HG02885 (cell line): ENCODE measurements around the gene CDC6.
"Not testable (repeated sequence)": the region's sequence is repeated elsewhere in the genome, so short reads cannot be mapped to it uniquely, and the experiment has no call there.

ENCODE experiments used
- ATAC-seq: cut with Tn5 transposase; IDR thresholded peaks from one replicate; pipeline ENCODE4 v1.9.1; 2021; ENCODE audit warnings: mild to moderate bottlenecking; ENCODE audit not compliant: unreplicated experiment, poor library complexity

Gene CDC6

DNA sequence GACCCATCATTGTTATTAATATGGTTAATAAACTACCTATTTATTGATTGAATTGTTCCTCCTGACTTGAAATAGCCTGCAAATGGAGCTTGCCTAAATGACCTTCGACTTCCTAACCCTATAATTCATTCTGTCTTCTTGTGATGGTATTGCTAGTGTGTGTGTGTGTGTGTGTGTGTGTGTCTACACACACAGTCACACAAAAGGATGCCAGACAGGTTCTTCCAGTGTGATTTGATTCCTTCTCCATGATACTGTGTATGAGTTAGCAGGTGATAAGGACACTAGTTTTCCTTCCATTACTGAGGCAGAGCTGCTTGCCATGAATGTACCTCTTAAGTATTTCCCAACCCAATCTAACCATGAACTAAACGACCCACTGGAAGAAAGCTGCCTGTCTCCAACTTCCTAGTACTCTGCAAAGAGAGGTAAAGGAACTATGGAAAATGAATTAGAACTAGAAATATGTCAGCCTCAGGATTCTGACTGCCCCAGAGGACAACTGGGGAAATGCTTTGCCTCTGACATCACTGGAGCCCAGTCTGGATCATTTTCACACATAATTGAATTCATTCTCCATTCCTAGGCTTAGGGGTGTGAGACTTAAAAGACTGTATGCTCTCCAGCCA is 3.5 kb upstream of the CDC6 start:
- ATAC-seq, result no peak

DNA sequence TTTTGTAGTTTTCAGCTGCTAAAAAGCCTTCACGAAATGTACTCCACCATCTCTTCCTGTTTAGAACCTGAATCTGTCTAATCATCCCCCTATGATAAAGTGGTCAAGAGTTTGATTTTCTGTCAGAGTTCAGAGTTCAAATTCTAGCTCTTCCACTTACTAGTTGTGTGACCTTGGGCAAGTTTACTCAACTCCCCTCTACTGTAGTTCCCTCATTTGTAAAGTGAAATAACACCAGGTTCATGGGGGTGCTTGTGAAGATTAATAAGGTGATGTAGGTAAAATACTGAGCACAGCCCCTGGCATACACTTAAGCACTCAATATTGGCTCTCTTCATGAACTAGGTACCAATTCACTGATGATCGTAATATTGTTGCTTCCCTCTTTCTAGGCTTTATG is 1.2 kb upstream of the CDC6 start:
- no peak for ATAC-seq

- ATAC-seq, result no peak
Observed at GRCh38 chr17:40287159-40287493, 553 bp upstream of the CDC6 start.

- no peak for ATAC-seq
Observed at GRCh38 chr17:40290629-40291280, 3.1 kb downstream of the CDC6 start.

- no peak for ATAC-seq
Observed at GRCh38 chr17:40291281-40291664, 3.6 kb downstream of the CDC6 start.

- no peak for ATAC-seq
Observed at GRCh38 chr17:40293363-40293762, 5.7 kb downstream of the CDC6 start.

GRCh38 chr17:40295488-40296436 is 8.1 kb downstream of the CDC6 start:
- no peak for ATAC-seq

GRCh38 chr17:40297511-40297910 is 9.8 kb downstream of the CDC6 start:
- no peak for ATAC-seq

- ATAC-seq, result no peak
Observed at GRCh38 chr17:40298726-40299125, 11.0 kb downstream of the CDC6 start.

- ATAC-seq, result not testable (repeated sequence)
Observed at GRCh38 chr17:40299159-40299757, 11.6 kb downstream of the CDC6 start.

DNA sequence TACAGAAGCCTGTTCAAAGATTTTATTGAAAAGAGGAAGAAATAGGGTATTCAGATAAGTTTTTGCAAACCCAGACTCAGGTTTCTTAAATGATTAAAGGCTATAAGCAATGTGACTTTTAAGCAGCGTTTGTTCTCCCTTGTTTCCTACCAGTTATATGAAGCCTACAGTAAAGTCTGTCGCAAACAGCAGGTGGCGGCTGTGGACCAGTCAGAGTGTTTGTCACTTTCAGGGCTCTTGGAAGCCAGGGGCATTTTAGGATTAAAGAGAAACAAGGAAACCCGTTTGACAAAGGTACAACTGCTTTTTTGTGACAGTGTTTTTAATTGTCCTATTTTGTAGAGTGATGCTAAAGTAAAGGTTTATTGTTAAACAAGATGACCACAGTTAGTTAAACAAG is 13.6 kb downstream of the CDC6 start:
- ATAC-seq, result no peak

GRCh38 chr17:40303009-40303657 is 15.5 kb downstream of the CDC6 start:
- no peak for ATAC-seq

GRCh38 chr17:40303708-40304551 is 16.3 kb downstream of the CDC6 start:
- no peak for ATAC-seq

DNA sequence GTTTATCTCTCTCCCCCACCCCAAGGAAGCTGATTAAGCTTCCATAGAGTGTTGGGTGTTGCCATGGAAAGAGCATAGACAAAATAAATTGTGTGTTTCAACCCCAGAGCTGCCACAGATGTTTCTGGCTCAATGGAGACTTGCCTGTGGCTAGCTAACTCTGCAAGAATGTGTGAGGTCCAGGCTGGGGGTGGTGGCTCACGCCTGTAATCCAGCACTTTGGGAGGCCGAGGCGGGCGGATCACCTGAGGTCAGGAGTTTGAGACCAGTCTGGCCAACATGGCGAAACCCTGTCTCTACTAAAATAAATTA is 16.8 kb downstream of the CDC6 start:
- not testable (repeated sequence) for ATAC-seq

DNA sequence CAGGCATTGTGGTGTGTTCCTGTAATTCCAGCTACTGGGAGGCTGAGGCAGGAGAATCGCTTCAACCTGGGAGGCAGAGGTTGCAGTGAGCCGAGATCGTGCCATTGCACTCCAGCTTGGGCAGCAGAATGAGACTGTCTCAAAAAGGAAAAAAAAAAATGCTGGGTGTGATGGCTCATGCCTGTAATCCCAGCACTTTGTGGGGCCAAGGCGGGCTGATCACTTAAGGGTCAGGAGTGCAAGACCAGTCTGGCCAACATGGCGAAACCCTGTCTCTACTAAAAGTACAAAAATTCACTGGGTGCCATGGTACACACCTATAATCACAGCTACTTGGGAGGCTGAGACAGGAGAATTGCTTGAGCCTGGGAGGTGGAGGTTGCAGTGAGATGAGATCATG is 17.2 kb downstream of the CDC6 start:
- not testable (repeated sequence) for ATAC-seq

- no peak for ATAC-seq
Observed at GRCh38 chr17:40306395-40306794, 18.7 kb downstream of the CDC6 start.

GRCh38 chr17:40307001-40307730 is 19.5 kb downstream of the CDC6 start:
- no peak for ATAC-seq

GRCh38 chr17:40307740-40308239 is 20.1 kb downstream of the CDC6 start:
- no peak for ATAC-seq
